NCI-H1436 (cell line): ENCODE measurements around the gene FITM1.
"Not testable (repeated sequence)": the region's sequence is repeated elsewhere in the genome, so short reads cannot be mapped to it uniquely, and the experiment has no call there.

Source experiments
- DNase-seq: peaks from one replicate; lab custom pipeline; 2025; lab: John Stamatoyannopoulos, UW

FITM1 gene

DNA sequence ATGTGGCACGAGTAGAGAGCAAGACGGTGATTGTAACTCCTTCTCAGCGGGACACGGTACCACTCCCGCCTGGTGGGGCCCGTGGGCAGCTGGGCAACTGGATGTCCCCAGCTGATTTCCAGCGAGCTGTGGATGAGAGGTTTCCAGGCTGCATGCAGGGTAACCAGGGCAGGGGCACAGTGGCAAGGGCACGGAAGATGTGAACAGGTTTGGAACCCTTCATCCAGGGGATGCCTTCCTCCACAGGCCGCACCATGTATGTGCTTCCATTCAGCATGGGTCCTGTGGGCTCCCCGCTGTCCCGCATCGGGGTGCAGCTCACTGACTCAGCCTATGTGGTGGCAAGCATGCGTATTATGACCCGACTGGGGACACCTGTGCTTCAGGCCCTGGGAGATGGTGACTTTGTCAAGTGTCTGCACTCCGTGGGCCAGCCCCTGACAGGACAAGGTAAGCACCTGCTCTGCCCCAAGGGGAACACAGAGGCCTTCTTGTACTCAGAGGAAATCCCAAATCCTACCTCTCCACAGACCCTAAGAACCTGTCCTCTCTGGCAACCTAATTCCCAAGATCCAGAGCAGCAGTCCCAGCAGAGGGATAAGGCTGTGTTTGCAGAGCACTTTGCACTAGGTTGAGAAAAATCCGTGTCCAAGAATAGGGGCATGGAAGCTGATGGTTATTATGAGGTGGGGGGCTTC lies 32.1 kb upstream of the FITM1 start:
- no peak for DNase-seq

DNA sequence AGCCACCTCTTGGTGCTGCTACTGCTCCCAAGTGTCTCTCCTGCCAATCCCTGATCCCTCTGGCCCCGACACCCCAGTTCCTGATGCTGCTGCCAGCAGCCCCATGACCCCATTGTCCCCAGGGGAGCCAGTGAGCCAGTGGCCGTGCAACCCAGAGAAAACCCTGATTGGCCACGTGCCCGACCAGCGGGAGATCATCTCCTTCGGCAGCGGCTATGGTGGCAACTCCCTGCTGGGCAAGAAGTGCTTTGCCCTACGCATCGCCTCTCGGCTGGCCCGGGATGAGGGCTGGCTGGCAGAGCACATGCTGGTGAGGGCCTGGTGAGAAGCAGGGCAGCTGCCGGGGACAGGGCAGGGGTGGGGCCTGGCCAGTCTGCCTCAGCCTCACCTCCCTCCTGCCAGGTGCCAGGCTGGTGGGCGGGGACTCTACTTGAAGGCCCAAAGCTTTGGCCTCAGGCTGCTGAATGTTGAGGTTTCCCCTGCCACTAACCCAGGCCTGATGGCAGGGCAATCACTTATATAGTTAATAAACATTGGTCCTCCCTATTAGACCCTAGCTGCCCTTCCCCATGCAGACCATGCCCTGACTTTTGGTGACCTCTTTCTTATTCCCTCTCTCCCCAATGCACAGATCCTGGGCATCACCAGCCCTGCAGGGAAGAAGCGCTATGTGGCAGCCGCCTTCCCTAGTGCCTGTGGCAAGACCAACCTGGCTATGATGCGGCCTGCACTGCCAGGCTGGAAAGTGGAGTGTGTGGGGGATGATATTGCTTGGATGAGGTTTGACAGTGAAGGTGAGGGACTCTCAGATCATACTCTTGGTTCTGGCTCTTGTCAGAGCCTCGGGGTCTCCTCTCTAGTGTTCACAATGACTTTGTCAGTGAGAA lies 31.3 kb upstream of the FITM1 start:
- no peak for DNase-seq

DNA sequence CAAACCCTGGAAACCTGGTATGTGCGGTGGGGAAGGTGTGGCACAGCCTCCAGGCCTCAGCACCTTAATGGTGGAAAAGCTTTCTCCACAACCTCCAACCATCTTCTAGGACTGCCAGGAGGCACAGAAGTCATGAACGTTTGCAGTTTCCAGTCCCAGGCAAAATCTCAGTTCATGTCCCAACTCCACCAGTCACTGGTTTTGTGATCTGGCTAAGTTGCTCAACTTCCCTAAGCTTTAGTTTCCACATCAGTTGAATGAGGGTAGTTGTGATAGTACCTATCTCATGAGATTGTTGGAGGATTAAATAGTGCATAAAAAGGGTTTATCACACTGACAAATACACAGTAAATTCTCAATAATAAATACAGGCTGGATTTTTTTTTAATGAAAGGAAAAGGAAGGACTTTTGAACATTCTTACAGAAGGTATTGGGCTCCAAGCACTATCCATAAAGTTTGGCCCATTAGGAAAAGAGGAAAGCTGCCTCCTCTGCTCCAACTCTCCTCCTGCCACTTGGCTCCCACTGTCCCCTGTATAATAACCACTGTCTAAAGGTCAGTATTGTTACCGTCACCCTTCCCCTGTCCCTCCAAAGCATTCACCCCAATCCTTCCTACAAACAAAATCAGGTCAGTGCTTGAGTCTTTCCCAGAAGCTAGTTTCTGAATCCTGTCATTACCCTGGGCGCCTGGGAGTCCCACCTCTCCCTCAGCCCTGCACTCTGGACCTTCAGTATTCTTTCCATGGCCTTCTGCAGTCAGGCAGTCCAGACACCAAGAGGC lies 30.1 kb upstream of the FITM1 start:
- DNase-seq = no peak

DNA sequence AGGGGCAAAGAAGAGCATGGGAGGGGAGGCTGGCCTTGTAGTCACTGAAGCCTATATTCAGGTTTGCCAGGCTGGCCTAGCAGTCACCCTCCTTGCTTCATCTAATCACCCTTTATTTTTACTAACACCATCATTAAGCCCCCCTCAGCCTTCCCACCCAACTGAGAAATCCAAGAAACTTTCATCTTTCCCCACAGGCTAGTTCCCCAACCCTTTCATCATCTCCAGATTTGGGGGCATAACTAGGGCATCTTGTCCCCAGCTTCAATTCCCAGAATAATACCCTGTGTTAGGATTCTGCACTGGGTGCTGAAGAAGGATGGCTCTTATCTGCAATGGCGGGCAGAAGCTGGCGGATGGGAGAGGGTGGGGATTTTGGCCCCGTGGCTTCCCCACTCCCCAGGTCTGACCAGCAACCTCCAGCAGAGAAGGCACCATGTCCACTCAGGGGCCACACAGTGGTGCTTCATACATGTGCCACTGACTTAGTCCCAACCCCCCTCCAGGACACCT lies 29.4 kb upstream of the FITM1 start:
- no peak for DNase-seq

DNA sequence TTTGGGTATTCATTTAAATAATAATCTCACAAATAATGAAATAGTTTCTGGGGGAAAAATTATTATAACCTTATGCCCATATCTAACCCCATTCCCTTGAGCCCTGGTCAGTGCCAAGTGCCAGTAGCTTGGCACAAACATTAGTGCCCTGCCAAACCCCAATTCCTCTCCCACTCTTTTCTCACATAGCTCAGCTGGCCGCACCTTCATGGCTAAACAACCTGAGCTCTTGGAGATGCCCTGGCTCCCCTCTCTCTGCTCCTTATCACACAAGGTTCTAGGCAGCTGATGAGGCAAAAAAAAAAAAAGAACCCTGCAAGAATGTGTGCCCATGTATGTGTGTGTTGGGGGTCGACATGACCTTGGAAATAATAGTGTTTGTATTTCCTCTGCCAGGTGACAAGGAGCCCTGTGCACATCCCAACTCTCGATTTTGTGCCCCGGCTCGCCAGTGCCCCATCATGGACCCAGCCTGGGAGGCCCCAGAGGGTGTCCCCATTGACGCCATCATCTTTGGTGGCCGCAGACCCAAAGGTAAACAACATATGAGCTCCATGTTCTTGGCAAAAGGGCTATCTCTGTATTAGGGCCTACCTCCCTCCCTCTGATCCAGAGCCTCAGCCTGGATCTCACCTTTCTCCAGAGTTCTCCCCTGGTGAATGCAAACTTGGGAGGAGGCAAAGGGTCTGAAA lies 28.0 kb upstream of the FITM1 start:
- no peak for DNase-seq

DNA sequence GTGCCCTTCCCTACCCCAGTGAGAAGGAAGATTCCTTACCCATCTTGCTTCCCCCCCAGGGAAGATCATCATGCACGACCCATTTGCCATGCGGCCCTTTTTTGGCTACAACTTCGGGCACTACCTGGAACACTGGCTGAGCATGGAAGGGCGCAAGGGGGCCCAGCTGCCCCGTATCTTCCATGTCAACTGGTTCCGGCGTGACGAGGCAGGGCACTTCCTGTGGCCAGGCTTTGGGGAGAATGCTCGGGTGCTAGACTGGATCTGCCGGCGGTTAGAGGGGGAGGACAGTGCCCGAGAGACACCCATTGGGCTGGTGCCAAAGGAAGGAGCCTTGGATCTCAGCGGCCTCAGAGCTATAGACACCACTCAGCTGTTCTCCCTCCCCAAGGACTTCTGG lies 27.0 kb upstream of the FITM1 start:
- no peak for DNase-seq

DNA sequence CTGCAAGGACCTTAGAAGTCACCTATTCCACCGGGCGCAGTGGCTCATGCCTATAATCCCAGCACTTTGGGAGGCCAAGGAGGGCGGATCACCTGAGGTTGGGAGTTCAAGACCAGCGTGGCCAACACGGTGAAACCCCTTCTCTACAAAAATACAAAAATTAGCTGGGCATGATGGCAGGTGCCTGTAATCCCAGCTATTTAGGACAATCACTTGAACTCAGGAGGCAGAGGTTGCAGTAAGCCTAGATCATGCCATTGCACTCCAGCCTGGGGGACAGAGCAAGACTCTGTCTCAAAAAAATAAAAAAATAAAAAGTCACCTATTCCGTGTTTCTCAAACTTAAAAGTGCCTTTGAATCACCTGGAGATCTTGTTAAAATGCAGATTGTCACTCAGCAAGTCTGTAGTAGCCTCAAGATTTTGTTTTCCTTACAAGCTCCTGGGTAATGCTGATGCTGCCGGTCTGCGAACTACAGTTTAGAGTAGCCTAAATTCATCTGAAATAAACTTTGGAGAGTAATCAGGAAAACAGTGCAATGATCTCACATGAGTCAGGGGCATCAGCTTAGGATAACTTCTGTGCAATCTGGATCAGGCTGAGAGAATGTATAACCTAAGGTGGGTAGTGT lies 24.7 kb upstream of the FITM1 start:
- DNase-seq = not testable (repeated sequence)

DNA sequence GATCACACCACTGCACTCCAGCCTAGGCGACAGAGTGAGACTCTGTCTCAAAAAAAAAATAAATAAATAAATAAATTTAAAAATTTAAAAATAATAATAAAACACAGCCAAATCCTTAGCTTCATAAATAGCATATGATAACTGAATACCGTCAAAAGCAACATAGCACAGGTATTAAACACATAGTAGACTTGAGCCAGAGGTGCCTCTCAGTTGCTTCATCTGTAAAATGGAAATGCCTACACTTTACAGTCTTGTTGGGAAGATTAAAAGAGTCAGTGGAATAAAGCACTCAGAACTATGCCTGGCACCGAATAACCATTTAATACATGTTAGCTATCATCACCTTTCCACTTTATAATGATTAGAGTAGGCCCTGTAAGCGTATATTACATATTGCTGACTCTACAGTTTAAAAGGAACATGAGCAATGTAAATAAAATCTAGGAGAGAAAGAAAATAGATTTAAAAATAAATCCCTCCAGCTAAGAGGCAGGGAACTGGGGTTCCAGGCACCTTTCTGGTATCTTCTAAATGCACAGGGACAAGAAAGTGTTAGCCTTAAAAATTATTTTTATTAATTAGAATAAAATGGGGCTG lies 23.7 kb upstream of the FITM1 start:
- DNase-seq = no peak

DNA sequence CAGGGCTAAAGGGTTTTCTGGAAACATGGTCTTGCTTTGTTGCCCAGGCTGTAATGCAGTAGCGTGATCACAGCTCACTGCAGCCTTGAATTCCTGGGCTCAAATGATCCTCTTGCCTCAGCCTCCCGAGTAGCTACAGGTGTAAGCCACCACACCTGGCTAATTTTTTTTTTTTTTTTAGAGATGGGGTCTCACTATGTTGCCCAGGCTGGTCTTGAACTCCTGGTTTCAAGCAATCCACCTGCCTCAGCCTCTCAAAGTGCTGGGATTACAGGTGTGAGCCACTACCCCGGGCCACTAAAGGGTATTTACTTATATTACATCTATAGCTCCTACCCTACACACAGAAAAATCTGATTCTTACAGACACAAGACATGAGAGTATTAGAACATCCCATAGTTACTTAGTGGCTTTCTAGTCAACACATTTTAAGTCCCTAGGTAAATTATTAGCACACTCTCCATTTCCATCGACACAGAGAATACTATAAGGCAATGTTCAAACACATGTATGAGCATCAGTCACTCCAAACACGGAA lies 22.1 kb upstream of the FITM1 start:
- no peak for DNase-seq

DNA sequence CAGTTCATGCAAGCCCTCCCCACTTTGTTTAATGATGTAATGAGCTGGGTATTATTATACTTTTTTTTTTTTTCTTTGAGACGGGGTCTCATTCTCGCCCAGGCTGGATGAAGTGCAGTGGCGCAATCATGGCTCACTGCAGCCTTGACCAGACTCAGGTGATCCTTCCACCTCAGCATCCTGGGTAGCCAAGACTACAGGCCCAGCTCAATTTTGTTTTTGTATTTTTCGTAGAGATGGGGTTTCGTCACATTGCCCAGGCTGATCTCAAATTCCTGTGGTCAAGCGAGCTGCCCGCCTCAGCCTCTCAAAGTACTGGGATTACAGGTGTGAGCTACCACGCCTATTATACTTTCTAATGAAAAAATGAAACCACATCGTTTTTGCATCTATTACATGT lies 20.4 kb upstream of the FITM1 start:
- no peak for DNase-seq

DNA sequence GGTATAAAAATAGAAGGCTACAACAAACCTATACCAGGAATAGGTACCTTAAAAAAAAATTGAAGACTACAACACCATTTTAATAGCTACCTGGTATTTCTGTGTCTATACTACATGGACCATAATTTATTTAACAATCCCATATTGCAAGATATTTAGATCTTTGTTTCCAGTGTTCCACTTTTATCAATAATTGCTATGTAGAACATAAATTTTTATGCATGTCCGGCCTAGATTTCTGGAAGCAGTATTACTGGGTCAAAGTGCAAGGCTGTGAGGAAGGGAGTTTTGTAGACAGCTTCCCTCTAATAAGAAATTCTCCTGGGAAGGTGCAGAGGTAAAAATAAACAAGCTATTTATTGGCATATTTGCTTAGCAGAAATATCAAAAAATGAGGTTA lies 19.9 kb upstream of the FITM1 start:
- DNase-seq = no peak

DNA sequence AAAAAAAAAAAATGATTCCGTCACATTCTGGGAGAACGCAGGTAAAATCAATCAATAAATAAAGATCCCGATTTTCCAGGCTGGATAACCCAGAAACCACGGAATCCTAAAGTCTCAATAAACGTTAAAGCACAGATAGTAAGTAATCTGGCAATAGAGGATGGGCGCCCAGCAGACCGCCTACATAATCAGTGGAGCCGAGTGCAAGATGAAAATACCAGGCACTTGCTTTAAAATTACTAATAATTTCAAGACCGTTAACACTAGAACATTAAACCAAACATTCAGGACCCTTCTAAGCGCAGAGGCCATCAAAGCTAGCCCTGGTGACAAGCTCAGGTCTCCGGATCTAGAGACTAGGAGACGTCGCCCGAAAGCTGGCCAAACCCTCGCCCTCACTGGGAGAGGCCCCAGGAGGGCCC lies 17.1 kb upstream of the FITM1 start:
- DNase-seq = no peak

DNA sequence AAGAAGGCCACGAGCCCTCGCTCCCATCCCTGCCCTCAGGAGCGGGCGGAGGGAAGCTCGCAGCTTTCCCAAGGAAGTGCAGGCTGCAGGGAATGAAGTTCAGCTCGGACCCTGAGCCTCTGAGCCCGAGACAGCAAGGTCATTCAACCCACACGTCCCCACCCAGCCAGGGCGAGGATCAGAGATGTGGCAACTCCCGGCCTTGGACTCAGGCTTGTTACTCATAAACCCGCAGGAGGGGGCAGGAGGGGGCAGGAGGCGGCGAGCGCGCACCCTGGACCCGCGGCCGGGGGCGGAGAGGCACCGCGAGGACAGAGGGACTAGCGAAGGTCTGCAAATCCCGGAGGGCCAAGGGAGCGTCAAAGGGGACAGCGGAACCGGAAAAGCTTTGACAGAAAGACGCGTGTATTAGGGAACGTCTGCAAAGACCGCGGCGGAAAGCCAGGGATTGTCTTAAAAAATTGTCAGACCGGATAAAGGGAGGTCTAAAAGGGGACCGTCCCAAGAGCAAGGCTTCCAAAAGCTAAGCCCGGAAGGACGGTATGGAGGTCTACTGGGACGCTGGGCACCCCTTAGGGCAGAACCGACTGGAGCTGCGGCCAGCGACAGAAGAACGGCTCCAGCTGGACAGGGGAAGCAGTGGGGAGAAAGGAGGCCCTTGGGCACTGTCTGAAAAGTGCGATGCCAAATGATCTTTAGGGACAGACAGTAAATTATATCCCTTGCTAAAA lies 16.5 kb upstream of the FITM1 start:
- peak; percentile 69 for DNase-seq

DNA sequence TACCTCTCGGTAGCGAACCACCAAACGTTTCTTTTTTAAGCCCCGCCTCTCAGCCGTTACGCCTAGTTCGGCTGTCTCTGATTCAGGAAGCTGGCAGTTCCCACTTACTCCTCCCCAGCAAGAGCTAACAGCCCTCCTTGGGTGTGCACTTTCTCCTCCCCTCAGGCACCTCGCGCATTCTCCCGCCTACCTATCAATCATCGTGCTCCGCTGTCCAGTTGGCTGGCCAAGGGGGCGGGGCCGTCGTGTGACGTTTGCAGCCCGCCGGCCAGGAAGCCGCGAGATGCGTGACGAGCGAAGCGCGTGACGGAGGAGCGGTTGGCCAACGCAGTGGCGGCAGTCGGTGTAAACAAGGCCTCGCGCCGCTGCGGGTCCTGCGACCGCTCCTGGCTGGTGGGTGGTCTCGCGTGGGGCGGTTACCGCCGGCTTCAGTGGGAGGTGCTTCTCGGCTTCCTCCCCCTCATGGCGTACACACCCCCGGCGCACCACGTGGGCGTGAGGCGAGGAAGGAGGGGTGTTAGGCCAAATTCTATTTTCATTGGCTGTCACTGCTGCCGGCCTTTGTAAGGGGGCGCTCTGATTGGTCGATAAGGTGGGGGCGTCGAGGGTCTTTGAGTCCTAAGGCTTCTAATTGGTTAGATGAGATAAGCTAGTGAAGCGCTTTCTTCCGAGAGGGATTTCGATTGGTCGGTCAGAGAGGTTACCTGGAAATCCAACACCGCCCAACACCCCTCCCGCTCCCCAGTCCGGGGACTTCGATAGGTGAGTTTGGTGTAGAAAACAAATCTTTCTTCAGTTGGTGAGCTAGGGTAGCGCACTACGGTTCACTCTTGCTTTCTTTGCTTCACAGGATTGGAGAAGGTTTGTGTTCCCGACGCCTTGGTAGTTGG lies 15.7 kb upstream of the FITM1 start, which contains the start of the genes DCAF11 and NRL:
DCAF11 (plus strand) TSS at position 246 of the 890 bp plus-strand sequence. CDS start 818 bp downstream, outside the sequence.
NRL (minus strand) TSS at position 418 of the 890 bp plus-strand sequence. CDS start 32,101 bp downstream, outside the sequence.
- DNase-seq = peak; percentile 99

DNA sequence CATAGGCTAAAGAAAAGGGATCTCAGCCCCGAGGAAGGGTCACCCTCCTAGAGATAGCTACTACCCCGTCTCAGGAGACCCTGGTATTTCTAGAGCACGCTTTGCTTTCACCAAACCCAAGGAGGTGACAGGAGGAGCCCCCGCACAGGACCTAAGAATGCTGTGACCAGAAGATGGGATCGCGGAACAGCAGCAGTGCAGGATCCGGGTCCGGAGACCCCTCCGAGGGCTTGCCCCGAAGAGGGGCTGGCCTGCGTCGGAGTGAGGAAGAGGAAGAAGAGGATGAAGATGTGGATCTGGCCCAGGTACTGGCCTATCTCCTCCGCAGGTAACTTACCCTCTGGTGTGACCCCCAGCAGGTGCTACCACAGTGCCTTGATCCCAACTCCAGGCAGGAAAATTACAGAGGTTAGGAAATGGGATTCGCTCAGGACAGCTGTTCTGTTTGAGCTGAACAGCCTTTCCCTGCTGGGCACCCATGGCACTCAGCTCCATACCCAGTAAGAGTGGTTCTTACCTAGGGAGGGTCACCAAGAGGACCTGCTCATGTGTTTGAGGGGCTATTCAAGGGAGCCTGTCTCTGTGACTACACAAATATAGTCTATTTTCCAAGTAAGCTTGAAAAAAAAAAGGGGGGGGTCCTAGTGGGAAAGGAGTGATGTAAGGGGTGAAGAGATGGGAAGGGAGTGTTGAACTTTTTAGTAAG lies 14.9 kb upstream of the FITM1 start:
- no peak for DNase-seq

DNA sequence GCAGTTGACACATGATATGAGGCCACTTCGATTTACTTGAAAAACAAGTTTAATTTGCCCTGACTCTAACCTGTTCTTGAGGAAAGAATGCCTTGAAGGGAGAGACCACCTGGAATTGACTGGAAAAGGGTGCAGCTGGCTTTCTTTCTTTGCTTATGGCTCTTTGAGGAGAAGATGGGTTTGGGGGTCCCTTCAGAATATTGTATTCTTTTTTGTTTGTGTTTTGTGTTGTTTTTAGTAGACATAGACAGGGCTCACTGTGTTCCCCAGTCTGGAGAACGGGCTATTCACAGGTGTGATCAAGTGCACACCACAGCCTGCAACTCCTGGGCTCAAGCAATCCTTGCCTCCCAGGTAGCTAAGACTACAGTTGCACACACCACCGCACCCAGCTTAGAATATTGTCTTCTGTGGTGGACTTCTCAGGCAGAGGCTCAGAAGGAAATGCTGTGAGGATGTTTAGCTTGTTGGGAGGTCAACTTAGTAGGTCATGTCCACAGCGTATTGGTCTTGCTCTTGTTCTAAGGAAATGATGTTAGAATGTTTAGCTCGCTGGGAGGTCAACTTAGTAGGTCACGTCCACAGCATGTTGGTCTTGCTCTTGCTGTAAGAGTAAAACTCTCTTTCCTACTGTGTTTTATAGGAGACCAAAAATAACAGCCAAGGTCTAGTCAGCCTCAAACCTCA lies 14.2 kb upstream of the FITM1 start:
- no peak for DNase-seq

DNA sequence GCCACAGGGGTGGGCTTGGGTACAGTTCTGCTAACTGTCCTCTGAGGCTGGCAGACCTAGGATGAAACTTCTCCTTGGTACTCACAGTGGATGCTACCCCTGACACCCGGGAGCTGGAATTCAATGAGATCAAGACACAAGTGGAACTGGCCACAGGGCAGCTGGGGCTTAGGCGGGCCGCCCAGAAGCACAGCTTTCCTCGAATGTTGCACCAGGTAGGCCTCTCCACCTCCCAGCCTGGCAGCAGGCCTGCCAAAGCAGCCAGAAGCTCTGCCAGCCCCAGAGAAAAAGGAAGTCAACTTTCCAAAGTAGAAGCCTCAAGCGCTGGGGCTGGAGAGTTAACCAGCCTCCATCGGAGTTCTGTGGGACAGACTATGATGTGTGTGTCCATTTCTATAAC lies 13.3 kb upstream of the FITM1 start:
- DNase-seq = no peak
